LHCN-M2 (cell line): Measurements from ENCODE around the gene CYP8B1. TPM values are rescaled to one million over a fixed set of nuclear protein-coding genes. Genes with fewer than 3 reads are reported as not detected.

Experiments used
- DNase-seq: peaks from one replicate; pipeline ENCODE4 v3.0.0-alpha.2; 2012; ENCODE audit warnings: low read depth
- total RNA-seq: library from RNA; depleted of rRNA; stranded (reverse); fragments of >200 nt; gene quantifications from 2 replicates; pipeline ENCODE4 v1.2.3, GENCODE V29; 2014

CYP8B1 gene
- total RNA-seq, 1 experiment from 2014 or later, result not detected

- no peak for DNase-seq
These were observed 21.9 kb downstream of the CYP8B1 start for GRCh38 chr3:42853739-42854302.

DNA sequence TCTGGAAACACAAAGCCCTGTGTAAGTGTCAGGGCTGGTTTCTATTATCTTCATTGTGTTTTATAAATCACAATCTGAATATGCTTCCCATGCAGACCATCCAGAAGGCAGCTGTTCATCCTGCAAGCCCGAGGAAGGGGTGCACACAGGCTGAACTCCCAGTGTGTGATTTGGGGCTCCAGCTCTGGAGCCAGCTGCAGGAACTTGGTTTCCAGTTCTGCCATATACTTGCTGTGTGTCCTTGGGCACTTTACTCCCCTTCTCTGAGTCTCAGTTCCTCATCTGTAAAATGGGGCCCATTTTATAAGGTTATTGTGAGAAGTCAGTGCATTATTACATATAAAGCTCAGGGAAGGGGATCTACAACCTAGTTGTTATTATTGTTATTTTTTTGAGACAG lies 22.6 kb downstream of the CYP8B1 start:
- DNase-seq, result no peak

GRCh38 chr3:42852441-42852840 lies 23.2 kb downstream of the CYP8B1 start:
- DNase-seq, result peak; percentile 34

GRCh38 chr3:42851228-42851834 lies 24.3 kb downstream of the CYP8B1 start:
- peak; percentile 80 for DNase-seq

DNA sequence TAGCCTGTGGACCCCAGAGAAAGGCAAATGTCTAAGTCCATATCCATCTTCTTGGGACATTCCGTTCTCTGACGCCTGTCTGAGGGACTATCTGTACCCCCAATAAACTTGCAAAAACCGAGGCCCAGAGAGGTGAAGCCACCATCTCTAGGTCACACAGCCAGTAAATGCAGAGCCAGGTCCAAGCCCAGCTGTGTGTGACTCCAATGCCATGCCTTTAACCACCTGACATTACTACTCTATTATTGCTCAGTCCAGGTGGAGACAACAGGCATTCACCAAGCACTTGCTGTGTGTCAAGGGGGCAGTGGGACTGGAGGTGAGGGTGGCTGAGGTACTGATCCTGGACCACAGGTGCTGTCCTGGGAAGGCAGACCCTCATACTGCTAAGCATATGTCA lies 25.4 kb downstream of the CYP8B1 start:
- no peak for DNase-seq

DNA sequence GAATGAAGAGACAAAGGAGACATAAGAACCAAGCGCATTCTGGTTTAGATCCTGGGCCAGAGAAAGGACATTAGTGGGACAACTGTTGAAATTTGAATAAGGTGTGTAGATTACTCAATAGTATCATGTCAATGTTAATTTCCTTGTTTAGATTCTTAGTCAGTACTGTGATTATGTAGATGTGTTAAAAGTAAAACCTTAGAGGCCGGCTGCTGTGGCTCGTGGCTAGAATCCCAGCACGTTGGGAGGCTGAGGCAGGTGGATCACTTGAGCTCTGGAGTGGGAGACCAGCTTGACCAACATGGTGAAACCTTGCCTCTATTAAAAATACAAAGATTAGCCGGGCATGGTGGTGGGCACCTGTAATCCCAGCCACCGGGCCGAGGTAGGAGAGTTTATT lies 26.7 kb downstream of the CYP8B1 start:
- DNase-seq, result no peak

DNA sequence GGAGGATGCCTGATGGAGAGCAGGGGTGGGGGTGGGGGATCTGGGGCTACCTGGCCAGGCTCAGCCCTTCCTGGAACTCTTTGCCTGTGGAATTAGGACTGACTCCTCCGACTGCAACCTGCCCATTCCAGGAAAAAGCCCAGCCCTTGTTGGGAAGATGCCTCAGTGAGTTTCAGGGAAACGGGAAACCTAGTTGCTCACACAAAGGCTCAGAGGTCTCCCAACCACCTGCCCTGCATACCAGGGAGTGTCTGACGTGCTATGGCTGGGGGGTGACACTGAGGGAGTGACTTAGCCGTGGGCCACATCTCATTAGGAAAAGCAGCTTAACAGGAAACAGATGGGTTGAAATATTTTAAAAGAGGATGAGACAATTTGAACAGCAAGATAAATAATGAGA lies 27.9 kb downstream of the CYP8B1 start:
- no peak for DNase-seq

GRCh38 chr3:42846685-42847522 lies 28.8 kb downstream of the CYP8B1 start:
- no peak for DNase-seq

DNA sequence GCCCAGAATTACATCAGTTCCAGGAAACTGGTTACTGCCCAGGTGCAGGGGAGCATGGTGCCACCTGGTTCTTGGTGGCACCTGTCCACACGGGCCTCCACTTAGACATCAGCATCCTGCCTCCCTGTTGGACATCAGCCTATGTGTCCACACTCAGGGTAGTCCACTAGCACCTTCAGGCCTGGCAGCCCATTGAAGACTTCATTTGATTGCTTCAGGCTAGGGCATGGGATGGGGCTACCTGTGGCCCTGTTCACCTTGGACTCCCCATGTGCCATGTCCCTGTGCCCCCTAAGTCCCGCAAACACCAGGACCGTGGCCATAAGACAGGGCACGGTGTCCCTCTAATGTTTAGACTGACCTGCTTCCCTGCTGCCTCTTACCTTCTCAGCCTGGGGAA lies 30.9 kb downstream of the CYP8B1 start:
- no peak for DNase-seq

- no peak for DNase-seq
These were observed 31.3 kb downstream of the CYP8B1 start for GRCh38 chr3:42844412-42844713.

- DNase-seq, result no peak
These were observed 31.8 kb downstream of the CYP8B1 start for GRCh38 chr3:42843713-42844411.

DNA sequence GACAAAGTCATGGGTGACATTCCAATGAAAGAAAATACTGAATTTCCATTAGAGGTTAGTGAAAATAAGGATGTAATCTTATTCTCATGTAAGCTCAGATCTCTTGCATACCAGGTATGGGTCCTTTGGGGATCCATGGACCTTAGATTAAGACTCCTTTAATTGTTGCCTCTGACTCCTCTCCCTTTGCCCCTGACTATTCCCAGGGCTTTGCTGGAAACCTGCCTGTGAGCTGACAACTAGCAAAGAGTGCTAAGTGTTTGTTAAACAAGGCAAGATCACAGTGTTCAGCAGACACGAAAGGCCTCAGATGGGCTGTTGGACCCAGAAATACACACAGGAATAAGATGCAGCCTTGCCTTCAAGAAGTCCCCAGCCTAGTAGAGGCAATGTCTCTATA lies 34.3 kb downstream of the CYP8B1 start:
- DNase-seq, result no peak

DNA sequence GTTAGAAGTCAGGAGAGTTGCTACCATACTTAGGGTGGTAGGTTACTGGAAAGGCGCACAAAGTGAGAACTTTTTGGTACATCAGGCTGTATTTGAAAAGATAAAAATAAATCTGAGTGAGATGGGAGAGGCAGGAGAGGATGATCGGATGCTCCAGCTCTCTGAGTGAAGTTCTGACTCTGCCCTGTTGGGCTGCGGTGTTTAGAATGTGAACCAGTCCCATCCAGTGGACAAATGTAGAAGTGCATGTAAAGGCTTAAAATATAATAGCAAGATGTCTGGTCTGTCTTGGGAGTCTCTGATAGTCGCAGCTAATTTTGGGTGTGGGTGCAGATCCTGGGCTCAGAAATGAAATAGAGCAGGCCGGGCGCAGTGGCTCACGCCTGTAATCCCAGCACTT lies 36.1 kb downstream of the CYP8B1 start:
- DNase-seq, result peak; percentile 70

- no peak for DNase-seq
These were observed 37.1 kb downstream of the CYP8B1 start for GRCh38 chr3:42838571-42838970.

- DNase-seq, result no peak
These were observed 39.2 kb downstream of the CYP8B1 start for GRCh38 chr3:42836150-42837123.

DNA sequence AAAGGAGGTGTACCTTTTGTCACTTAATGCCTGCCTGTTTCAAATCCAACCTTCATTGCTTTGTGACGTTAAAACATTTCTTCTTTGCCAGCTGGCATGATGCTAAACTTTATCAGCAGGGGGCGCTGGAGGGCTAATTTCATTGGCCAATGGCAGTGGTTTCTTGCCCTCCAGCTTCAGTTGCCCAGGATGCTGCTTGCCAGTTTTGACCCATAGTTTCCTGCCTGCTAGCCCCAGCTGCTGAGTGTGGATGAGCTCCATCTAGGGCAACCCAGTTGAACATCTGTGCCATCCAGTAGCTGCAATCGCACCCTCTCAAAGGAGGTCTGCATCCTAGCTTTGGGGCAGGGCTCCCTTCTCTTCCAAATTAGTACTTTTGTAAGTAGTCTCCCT lies 44.4 kb downstream of the CYP8B1 start:
- peak; percentile 77 for DNase-seq

GRCh38 chr3:42830437-42831320 lies 45.0 kb downstream of the CYP8B1 start:
- peak; percentile 38 for DNase-seq

GRCh38 chr3:42829628-42830436 lies 45.8 kb downstream of the CYP8B1 start:
- no peak for DNase-seq

DNA sequence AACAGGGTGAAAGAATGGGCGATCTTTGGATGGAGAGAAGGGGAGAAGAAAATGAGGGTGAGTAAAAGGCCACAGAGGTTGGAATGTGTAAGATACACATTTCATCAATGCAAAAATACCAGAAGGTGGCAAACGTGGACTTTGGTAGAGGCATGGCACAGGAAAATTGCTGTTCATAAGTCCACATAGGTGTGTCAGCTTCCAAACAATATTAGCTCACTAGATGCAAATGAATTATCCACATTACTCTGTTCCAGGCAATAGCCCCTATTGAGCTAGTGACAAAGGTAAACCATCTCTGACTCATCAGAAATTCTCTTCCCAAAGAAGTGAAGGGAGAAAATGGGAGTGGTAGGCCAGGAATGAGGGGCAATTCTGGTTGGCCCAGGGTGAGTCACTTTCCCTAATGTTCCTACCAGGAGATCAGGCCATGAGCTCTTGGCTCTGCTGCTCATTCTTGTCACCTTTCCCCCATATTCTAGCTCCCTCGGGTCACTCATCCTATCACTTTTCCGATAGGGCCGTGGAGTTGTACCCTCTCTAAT lies 46.5 kb downstream of the CYP8B1 start:
- no peak for DNase-seq
